K562 (cell line): ENCODE measurements around the gene SLC2A13. TPM values are rescaled to one million over a fixed set of nuclear protein-coding genes. Genes with fewer than 3 reads are reported as not detected.

ENCODE experiments used
- ATAC-seq: fragments of 200-7000 bp; cut with Tn5 transposase; 3 replicates; pipeline ENCODE4 v1.9.1; 2020; ENCODE audit warnings: moderate library complexity
- BruUV-seq: library from RNA; stranded (reverse); fragments of 400-500 nt; replicated peaks from 2 replicates; lab custom pipeline; 2021; lab: Mats Ljungman, UMichigan
- CTCF ChIA-PET: fragments of 300-600 bp; formaldehyde crosslinking; extraction: SDS; loops from one replicate; lab custom pipeline; 2021; ENCODE audit warnings: low intra/inter-chr PET ratio; lab: Yijun Ruan, JAX
- POLR2A ChIA-PET: fragments of 300-600, 350-650 bp; sonication (Branson Sonifier 250); formaldehyde crosslinking; extraction: SDS; loops from one replicate; lab custom pipeline; 2021; ENCODE audit warnings: antibody characterized with exemption, inconsistent platforms; lab: Yijun Ruan, JAX
- DNase-seq, 4 experiments: peaks; one replicate each; pipeline versions ENCODE4 v3.0.0 to v3.0.0-alpha.2; 2011 to 2018; ENCODE audit warnings: low spot score in 3 of 4, mixed read lengths in 3 of 4; ENCODE audit errors: extremely low read depth in 1 of 4
- FAIRE-seq: peaks from 2 replicates; lab custom pipeline; 2011; peaks lifted over from hg19 to GRCh38; lab: Jason Lieb, UNC
- H2AFZ ChIP-seq: 2 replicates; pipeline ENCODE4 v1.6.0; 2011; ENCODE audit warnings: low read depth, low read length, control low read depth, inconsistent platforms
- H3K27ac ChIP-seq: fragments of 200-600 bp; 3 replicates; pipeline ENCODE4 v1.8.0; 2011; ENCODE audit warnings: low read depth, mild to moderate bottlenecking, control low read depth, inconsistent platforms, low read length, moderate library complexity, mixed read lengths; ENCODE audit errors: extremely low read depth
- H3K27me3 ChIP-seq, 2 experiments: fragments of 300-600 bp in 1 of 2; 2 replicates in 1 of 2; 3 replicates in 1 of 2; pipeline versions ENCODE4 v1.6.0 to v1.8.0; 2011; ENCODE audit warnings: inconsistent platforms in 2 of 2, low read length in 2 of 2, mild to moderate bottlenecking in 1 of 2, mixed read lengths in 1 of 2, moderate library complexity in 1 of 2; ENCODE audit not compliant: control insufficient read depth in 2 of 2, insufficient read depth in 2 of 2
- H3K36me3 ChIP-seq: fragments of 300-600 bp; 3 replicates; pipeline ENCODE4 v1.8.0; 2011; ENCODE audit warnings: mild to moderate bottlenecking, low read length, inconsistent platforms; ENCODE audit not compliant: control insufficient read depth, insufficient read depth
- H3K4me1 ChIP-seq, 2 experiments: fragments of 200-600 bp in 1 of 2; replicated peaks in 1 of 2; 2 replicates in 1 of 2; 3 replicates in 1 of 2; pipeline versions ENCODE4 v1.5.1 to v1.8.0; 2011; ENCODE audit warnings: inconsistent platforms in 2 of 2, low read length in 2 of 2, mild to moderate bottlenecking in 1 of 2, mixed read lengths in 1 of 2, moderate library complexity in 1 of 2; ENCODE audit not compliant: control insufficient read depth in 2 of 2, insufficient read depth in 2 of 2
- H3K4me2 ChIP-seq: 2 replicates; pipeline ENCODE4 v1.6.1; 2011; ENCODE audit warnings: low read length, control low read depth, inconsistent platforms, mixed read lengths; ENCODE audit not compliant: insufficient read depth
- H3K4me3 ChIP-seq: fragments of 200-600 bp; sonication (generic), shearing (Covaris generic); 2 replicates; pipeline ENCODE4 v1.5.1; 2016; ENCODE audit warnings: control low read depth, inconsistent platforms
- H3K79me2 ChIP-seq: fragments of 200-600 bp; 3 replicates; pipeline ENCODE4 v1.8.0; 2011; ENCODE audit warnings: low read length, inconsistent platforms; ENCODE audit not compliant: control insufficient read depth, insufficient read depth
- H3K9ac ChIP-seq, 2 experiments: 2 replicates each; pipeline versions ENCODE4 v1.6.0 to v1.6.1; 2011; ENCODE audit warnings: low read depth in 2 of 2, low read length in 2 of 2, control low read depth in 1 of 2, inconsistent platforms in 1 of 2, mild to moderate bottlenecking in 1 of 2, mixed read lengths in 1 of 2; ENCODE audit not compliant: insufficient read depth in 1 of 2
- H3K9me1 ChIP-seq: one replicate; pipeline ENCODE4 v1.6.0; 2011; ENCODE audit warnings: inconsistent platforms, mild to moderate bottlenecking, low read length, moderate library complexity; ENCODE audit not compliant: control insufficient read depth, insufficient read depth
- H3K9me3 ChIP-seq: replicated peaks from 2 replicates; pipeline ENCODE4 v1.5.1; 2011; ENCODE audit warnings: low read depth, low read length, inconsistent platforms; ENCODE audit not compliant: control insufficient read depth, insufficient read depth
- H4K20me1 ChIP-seq: replicated peaks from 2 replicates; pipeline ENCODE4 v1.6.1; 2011; ENCODE audit warnings: low read length, inconsistent platforms, mixed read lengths; ENCODE audit not compliant: control insufficient read depth, insufficient read depth
- CHD4 ChIP-seq: fragments of 200-600 bp; sonication (generic); IDR thresholded peaks from 3 replicates; pipeline ENCODE4 v1.6.1; 2012; ENCODE audit warnings: low read depth, mild to moderate bottlenecking, mixed read lengths, low read length, inconsistent platforms; ENCODE audit not compliant: insufficient read depth, insufficient replicate concordance, poor library complexity, severe bottlenecking
- FIP1L1 ChIP-seq: fragments of 200-400 bp; formaldehyde crosslinking; IDR thresholded peaks from 2 replicates; pipeline ENCODE4 v1.6.1; 2018; ENCODE audit warnings: mild to moderate bottlenecking, low read depth, low read length; ENCODE audit not compliant: poor library complexity, severe bottlenecking
- HCFC1 ChIP-seq: IDR thresholded peaks from 2 replicates; pipeline ENCODE4 v1.6.1; 2012; ENCODE audit warnings: low read depth, low read length, improper control_type of control experiment
- HMG20B ChIP-seq: fragments of 250-450 bp; sonication (Bioruptor Pico); IDR thresholded peaks from 2 replicates; pipeline ENCODE4 v1.5.0; 2021; ENCODE audit warnings: mild to moderate bottlenecking
- NELFE ChIP-seq: IDR thresholded peaks from 2 replicates; pipeline ENCODE4 v1.6.1; 2011; ENCODE audit warnings: mild to moderate bottlenecking; ENCODE audit not compliant: insufficient read depth, insufficient read length
- PRDM10 ChIP-seq: fragments of 450-650 bp; IDR thresholded peaks from 2 replicates; pipeline ENCODE4 v1.6.1; 2018; ENCODE audit not compliant: partially characterized antibody
- ZKSCAN3 ChIP-seq: fragments of 250-450 bp; sonication (Bioruptor Pico); IDR thresholded peaks from 2 replicates; pipeline ENCODE4 v1.4.0; 2020
- ZNF311 ChIP-seq: fragments of 250-450 bp; sonication (Bioruptor Pico); IDR thresholded peaks from 2 replicates; pipeline ENCODE4 v1.4.0; 2020; ENCODE audit warnings: mild to moderate bottlenecking, moderate library complexity
- ZNF639 ChIP-seq, 2 experiments: fragments of 200-800 bp in 1 of 2; sonication (Bioruptor generic) in 1 of 2; sonication (generic) in 1 of 2; formaldehyde crosslinking in 1 of 2; IDR thresholded peaks in 1 of 2; conservative IDR thresholded peaks in 1 of 2; 2 replicates each; pipeline versions ENCODE4 v1.5.0 to v1.6.1; 2016 to 2020; ENCODE audit warnings: missing compliant biosample characterization in 1 of 2, missing genetic modification characterization in 1 of 2, missing genetic modification reagents in 1 of 2
- WGBS: fragments of 100-300 bp; shearing (Covaris generic); methylation state at CpG from one replicate; pipeline ENCODE4 v1.1.6; 2016; ENCODE audit warnings: low coverage, mixed read lengths; ENCODE audit not compliant: insufficient coverage; ENCODE audit errors: missing lambda C conversion rate; 5-methylcytosine and 5-hydroxymethylcytosine counted together
- in situ Hi-C: fragments of 300-500 bp; cut with MboI; formaldehyde crosslinking; loops from 4 replicates; pipeline ENCODE4 v1.15.0; 2018; ENCODE audit warnings: inconsistent platforms, mixed read lengths
- intact Hi-C: fragments of 100-400 bp; cut with micrococcal nuclease; formaldehyde crosslinking; loops from 2 replicates; pipeline ENCODE4 v1.14.2; 2022
- polyA plus RNA-seq, 8 experiments: library from polyadenylated mRNA; depleted of rRNA in 4 of 8; stranded (reverse) in 5 of 8; unstranded in 3 of 8; fragments of >200 nt; fragmentation: Nextera tagmentation in 2 of 8; fragmentation: Illumina TruSeq in 1 of 8; extraction: Ambion mirVana in 2 of 8; extraction: Trizol in 1 of 8; gene quantifications; 2 replicates each; pipeline versions ENCODE4 v1.2.1 to v1.2.3, GENCODE V29; 2011 to 2014; ENCODE audit warnings: inconsistent platforms in 1 of 8, missing spikeins in 1 of 8
- total RNA-seq, 7 experiments: library from RNA; depleted of rRNA in 6 of 7; stranded (reverse); fragments of >200 nt in 6 of 7; fragmentation: Illumina TruSeq in 2 of 7; extraction: Trizol in 2 of 7; gene quantifications; 2 replicates each; pipeline versions ENCODE4 v1.2.1 to v1.2.3, GENCODE V29; 2011 to 2021; ENCODE audit warnings: low replicate concordance in 1 of 7

SLC2A13 gene
- total and polyA plus RNA-seq, 9 of the 15 experiments (the other 6 are each of a cell fraction or from before 2014, with no cell fraction given): 1.7 to 12.4 (median 9.0) TPM

GRCh38 chr12:39966256-39966655 is 139.6 kb downstream of the SLC2A13 start:
- CTCF ChIA-PET: no interaction called here
- H3K4me3 ChIP-seq: no peak overlapping the region
- in situ Hi-C loops: no loop called here
- H4K20me1 ChIP-seq: no peaks in the 10 kb centered on the region
- no TSS peak for BruUV-seq
- H3K27ac ChIP-seq: no peak overlapping the region
- ATAC-seq (no peak), FAIRE-seq (no peak), DNase-seq (no peak)
- POLR2A ChIA-PET: no interaction called here
- WGBS: 50% methylated on average over 2 of the region's 2 CpGs
- no peaks in the 10 kb centered on the region for H3K36me3 ChIP-seq
- no peaks in the 10 kb centered on the region for H3K4me1 ChIP-seq
- intact Hi-C loops: no loop called here
- no peak overlapping the region for H3K9ac ChIP-seq
- H3K27me3 ChIP-seq: no peaks in the 10 kb centered on the region
- H3K79me2 ChIP-seq: no peaks in the 10 kb centered on the region
- H3K9me1 ChIP-seq: no peaks in the 10 kb centered on the region
- TF ChIP-seq NELFE: no peak
- no peak for TF ChIP-seq HMG20B (CRISPR knock-in tag)
- no peak for TF ChIP-seq ZNF311 (CRISPR knock-in tag)
- no peak for TF ChIP-seq CHD4
- TF ChIP-seq ZKSCAN3 (CRISPR knock-in tag): no peak
- no peak for TF ChIP-seq FIP1L1
- TF ChIP-seq PRDM10: no peak
- TF ChIP-seq HCFC1: no peak
- TF ChIP-seq ZNF639 (CRISPR knock-in tag; conservative IDR thresholded peaks at IDR 0.05 in 1 of 2, IDR thresholded peaks at IDR 0.05 in 1 of 2): no peak
- H3K4me2 ChIP-seq: no peak overlapping the region
- no peaks in the 10 kb centered on the region for H3K9me3 ChIP-seq
- H2AFZ ChIP-seq: no peak overlapping the region
